Measurements from ENCODE around the gene DYDC2. TPM values are rescaled to one million over a fixed set of nuclear protein-coding genes. Genes with fewer than 3 reads are reported as not detected.

Gene DYDC2
- total and polyA plus RNA-seq, 9 of the 15 experiments (the other 6 are each of a cell fraction or from before 2014, with no cell fraction given): 0.06 to 0.34 (median 0.15) TPM; not detected in 5

DNA sequence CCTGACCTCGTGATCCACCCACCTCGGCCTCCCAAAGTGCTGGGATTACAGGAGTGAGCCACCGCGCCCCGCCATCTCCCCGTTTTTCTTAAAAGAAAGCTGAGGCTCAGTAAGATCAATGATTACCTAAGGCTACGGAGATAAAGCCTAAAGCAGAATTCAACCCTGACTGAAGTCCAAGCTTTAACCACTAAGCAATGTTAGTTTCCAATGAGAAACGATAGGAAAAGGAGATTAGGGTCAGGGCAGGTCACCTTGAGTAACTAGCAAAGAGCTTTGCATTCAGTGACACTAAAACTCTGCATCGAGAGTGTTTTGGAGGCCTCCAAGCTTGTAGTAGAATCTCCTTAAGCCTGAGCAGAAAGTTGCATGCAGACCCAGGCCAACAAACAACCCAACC lies 34.2 kb downstream of the DYDC2 start:
- Histone ChIP-seq H3K79me2 (ENCODE audit: control insufficient read depth, insufficient read depth, low read length) (no peaks in the 10 kb centered on the region), H3K9ac (ENCODE audit: insufficient read depth in 1 of 2, low read depth in 2 of 2, low read length in 2 of 2) (no peak overlapping the region), H3K9me3 (replicated peaks; ENCODE audit: control insufficient read depth, insufficient read depth, low read depth, low read length) (no peaks in the 10 kb centered on the region), H2AFZ (ENCODE audit: low read depth, low read length) (no peak overlapping the region), H3K4me1 (replicated peaks in 1 of 2; ENCODE audit: control insufficient read depth in 2 of 2, insufficient read depth in 2 of 2, low read length in 2 of 2) (no peaks in the 10 kb centered on the region), H3K27me3 (ENCODE audit: control insufficient read depth in 2 of 2, insufficient read depth in 2 of 2, low read length in 2 of 2) (peaks cover 22 to 45% of the 10 kb centered on the region in 2 experiments), H3K4me2 (ENCODE audit: insufficient read depth, low read length) (no peak overlapping the region), H3K4me3 (no peak overlapping the region), H3K9me1 (ENCODE audit: control insufficient read depth, insufficient read depth, low read length) (no peaks in the 10 kb centered on the region), H3K27ac (ENCODE audit: extremely low read depth, low read depth, low read length) (no peak overlapping the region), H4K20me1 (replicated peaks; ENCODE audit: control insufficient read depth, insufficient read depth, low read length) (no peaks in the 10 kb centered on the region), H3K36me3 (ENCODE audit: control insufficient read depth, insufficient read depth, low read length) (no peaks in the 10 kb centered on the region)
- ChIA-PET POLR2A (interaction anchor here (1.1 kb wide), 1 partner anchor 35 kb away, joined by 4 read pairs; no protein-coding TSS in a partner anchor), CTCF (ENCODE audit: low intra/inter-chr PET ratio) (no interaction called here)
- BruUV-seq (replicated peaks): no TSS peak
- no peak for DNase-seq (ENCODE audit: extremely low read depth in 1 of 4, low spot score in 3 of 4)
- no peak for FAIRE-seq
- intact Hi-C loops (cut with micrococcal nuclease): no loop called here
- WGBS (ENCODE audit: insufficient coverage, low coverage, missing lambda C conversion rate): 1% methylated on average over 8 of the region's 9 CpGs
- in situ Hi-C loops (cut with MboI): no loop called here
- TF ChIP-seq CREM (IDR thresholded peaks at IDR 0.05; ENCODE audit: low read depth) (no peak), MED1 (CRISPR knock-in tag; IDR thresholded peaks at IDR 0.05; ENCODE audit: borderline replicate concordance) (no peak), HDAC6 (IDR thresholded peaks at IDR 0.05; ENCODE audit: low read depth, low read length) (no peak), NR4A1 (CRISPR knock-in tag; IDR thresholded peaks at IDR 0.05) (no peak), NR4A1 (tag; IDR thresholded peaks at IDR 0.05) (no peak), CTBP1 (IDR thresholded peaks at IDR 0.05; ENCODE audit: borderline replicate concordance) (no peak), ZNF124 (CRISPR knock-in tag; IDR thresholded peaks at IDR 0.05) (no peak), ZNF583 (CRISPR knock-in tag; IDR thresholded peaks at IDR 0.05) (no peak), ZNF586 (CRISPR knock-in tag; conservative IDR thresholded peaks at IDR 0.05) (no peak), CBX2 (IDR thresholded peaks at IDR 0.05; ENCODE audit: insufficient read depth, low read length, poor library complexity, severe bottlenecking) (no peak), PREB (CRISPR knock-in tag; IDR thresholded peaks at IDR 0.05) (no peak)
- no peak for ATAC-seq
